Adipose tissue (tissue), 3 donors: ENCODE measurements around the gene ZFAND6. TPM values are rescaled to one million over a fixed set of nuclear protein-coding genes. Genes with fewer than 3 reads are reported as not detected.
"Not testable (repeated sequence)": the region's sequence is repeated elsewhere in the genome, so short reads cannot be mapped to it uniquely, and the experiment has no call there.

Experiments
- H3K27ac ChIP-seq: one replicate; pipeline ENCODE4 v1.5.1; 2013; ENCODE audit warnings: low read depth, low read length
- WGBS, 3 donors: extraction: QIAGEN DNeasy Blood & Tissue Kit; methylation state at CpG; one replicate each; pipeline ENCODE4 v1.1.7; 2013; 5-methylcytosine and 5-hydroxymethylcytosine counted together
- polyA plus RNA-seq, 3 donors: library from polyadenylated mRNA; stranded (reverse); fragments of 200-250 nt; gene quantifications; one replicate each; pipeline ENCODE4 v1.2.3, GENCODE V29; 2013
- donor health status: healthy with polysubstance abuse.
- donor health status: Bipolar disorder and iron deficiency.
- donor health status: healthy.

Gene ZFAND6
- polyA plus RNA-seq, 3 donors, result 31.0 to 97.4 (median 79.4) TPM

- WGBS, 3 donors, result 44 to 66% (median 55%) methylated on average over 5 of the region's 5 CpGs
- H3K27ac ChIP-seq, result no peak overlapping the region
These were observed 27.6 kb downstream of the ZFAND6 start for GRCh38 chr15:80087104-80087503.

DNA sequence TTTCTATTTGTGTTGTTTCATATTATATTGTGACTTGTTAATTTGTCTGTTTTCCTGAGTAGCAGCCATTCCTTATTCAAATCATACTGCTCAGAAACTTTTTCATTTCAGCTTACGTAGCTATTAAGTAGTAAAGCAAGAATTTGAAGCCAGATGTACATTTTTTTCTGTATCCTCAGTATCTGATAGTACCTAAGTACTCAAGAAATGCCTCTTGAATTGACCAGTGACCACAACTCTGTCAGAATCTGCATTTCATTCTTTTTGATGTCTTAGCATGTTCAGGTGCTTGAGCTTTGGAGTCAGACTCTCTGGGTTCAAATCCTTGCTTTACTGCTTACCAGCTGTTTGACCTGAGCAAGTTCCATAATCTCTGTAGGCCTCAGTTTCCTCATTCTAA lies 30.6 kb downstream of the ZFAND6 start:
- WGBS, 3 donors, result 96 to 100% (median 97%) methylated on average over 1 of the region's 1 CpG
- no peak overlapping the region for H3K27ac ChIP-seq

- H3K27ac ChIP-seq, result no peak overlapping the region
- 77 to 83% (median 80%) methylated on average over 7 of the region's 7 CpGs for WGBS, 3 donors
These were observed 31.5 kb downstream of the ZFAND6 start for GRCh38 chr15:80090879-80091503.

DNA sequence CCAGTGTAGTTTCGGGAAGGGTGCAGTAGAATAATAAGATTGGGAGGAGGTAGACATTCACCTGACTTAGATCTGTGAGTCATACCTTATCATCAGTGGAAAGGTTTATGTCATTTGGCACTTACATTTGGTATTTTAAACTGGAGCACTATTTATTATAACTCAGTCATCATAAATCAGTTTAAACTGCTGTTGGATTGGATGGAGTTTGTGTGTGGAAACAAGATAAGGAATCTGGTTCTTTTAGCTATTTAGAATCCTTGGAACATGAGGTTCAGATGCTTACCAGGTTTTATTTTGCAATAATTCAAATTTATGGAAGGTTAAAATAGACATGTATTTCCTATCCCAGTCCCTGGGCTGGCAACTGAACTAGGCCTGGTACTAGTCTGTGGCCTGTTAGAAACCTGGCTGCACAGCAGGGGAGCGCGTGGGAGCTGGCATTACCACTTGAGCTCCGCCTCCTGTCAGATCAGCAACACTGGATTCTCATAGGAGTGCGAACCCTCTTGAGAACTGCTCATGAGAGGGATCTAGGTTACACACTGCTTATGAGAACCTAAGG lies 34.5 kb downstream of the ZFAND6 start:
- H3K27ac ChIP-seq, result no peak overlapping the region
- WGBS, 3 donors, result 42 to 73% (median 71%) methylated on average over 5 of the region's 5 CpGs

DNA sequence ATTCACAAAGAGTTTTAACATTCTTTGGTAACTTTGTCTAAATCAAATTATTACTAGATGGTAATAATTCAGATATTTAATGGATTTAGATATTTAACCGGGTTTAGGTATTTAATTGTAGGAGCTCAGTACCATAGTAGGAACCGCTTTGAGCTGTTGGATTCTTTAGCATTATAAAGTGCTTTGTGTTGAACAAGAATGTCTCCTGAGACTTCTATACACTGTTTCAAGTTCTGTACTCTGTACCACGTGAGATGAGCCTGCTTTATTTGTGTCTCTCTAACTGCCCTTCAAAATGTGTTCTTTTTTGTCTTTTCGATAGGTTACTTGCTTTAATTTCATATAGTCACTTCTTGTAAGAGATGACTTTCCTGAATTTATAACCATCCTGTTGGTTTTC lies 36.0 kb downstream of the ZFAND6 start:
- H3K27ac ChIP-seq, result no peak overlapping the region
- 78 to 88% (median 88%) methylated on average over 4 of the region's 4 CpGs for WGBS, 3 donors

- no peak overlapping the region for H3K27ac ChIP-seq
- WGBS, 3 donors, result 73 to 90% (median 86%) methylated on average over 3 of the region's 3 CpGs
These were observed 36.5 kb downstream of the ZFAND6 start for GRCh38 chr15:80095969-80096368.

- 95 to 100% (median 98%) methylated on average over 1 of the region's 1 CpG for WGBS, 3 donors
- H3K27ac ChIP-seq, result no peak overlapping the region
These were observed 38.9 kb downstream of the ZFAND6 start for GRCh38 chr15:80098341-80098740.

GRCh38 chr15:80099241-80099640 lies 39.8 kb downstream of the ZFAND6 start:
- no peak overlapping the region for H3K27ac ChIP-seq
- 58 to 71% (median 71%) methylated on average over 3 of the region's 3 CpGs for WGBS, 3 donors

- WGBS, 3 donors, result 91 to 97% (median 96%) methylated on average over 6 of the region's 6 CpGs
These were observed 40.2 kb downstream of the ZFAND6 start for GRCh38 chr15:80099662-80100061.

GRCh38 chr15:80100247-80100646 lies 40.8 kb downstream of the ZFAND6 start:
- no peak overlapping the region for H3K27ac ChIP-seq

More at GRCh38 chr15:80099662-80100061, 40.2 kb downstream of the ZFAND6 start:
- not testable (repeated sequence) for H3K27ac ChIP-seq

- no peak overlapping the region for H3K27ac ChIP-seq
- WGBS, 3 donors, result 79 to 90% (median 85%) methylated on average over 3 of the region's 3 CpGs
These were observed 45.7 kb downstream of the ZFAND6 start for GRCh38 chr15:80105193-80105592.

DNA sequence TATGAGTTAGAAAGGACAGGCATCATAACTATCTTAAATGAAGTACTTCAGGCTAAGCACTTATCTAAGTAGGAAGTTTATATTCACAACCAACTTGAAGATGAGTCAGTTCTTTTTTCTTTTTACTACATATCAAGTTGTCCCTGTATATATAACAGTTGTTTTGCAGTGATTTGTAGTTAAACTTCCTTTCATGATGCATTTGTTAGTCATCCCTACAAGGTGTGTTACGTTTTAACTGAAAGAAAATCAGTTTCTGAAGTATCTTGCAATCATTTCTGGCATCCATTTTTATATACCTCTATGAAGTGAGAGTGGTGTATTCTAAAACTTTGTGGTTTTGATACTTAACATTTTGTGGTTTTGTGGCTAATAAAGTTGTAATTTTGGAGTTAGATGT lies 46.1 kb downstream of the ZFAND6 start:
- 57 to 74% (median 67%) methylated on average over 1 of the region's 1 CpG for WGBS, 3 donors

DNA sequence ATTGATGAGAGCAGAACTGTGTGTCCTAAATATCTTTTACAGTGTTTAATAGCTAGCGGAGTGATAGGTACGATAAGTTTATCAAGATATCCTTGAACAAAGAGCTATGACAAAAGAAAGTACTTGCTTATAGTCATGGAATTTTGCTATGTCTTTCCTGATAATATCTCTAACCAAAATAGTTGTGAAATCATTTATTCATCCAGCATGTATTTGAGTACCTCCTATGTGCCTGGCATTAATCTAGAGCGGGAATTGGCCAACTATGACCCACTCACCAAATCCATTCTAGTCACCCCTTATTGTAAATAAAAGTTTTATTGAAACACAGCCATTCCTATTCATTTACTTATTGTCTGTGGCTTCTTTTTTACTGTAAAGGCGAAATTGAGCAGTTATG lies 46.6 kb downstream of the ZFAND6 start:
- 84 to 98% (median 92%) methylated on average over 4 of the region's 4 CpGs for WGBS, 3 donors
- H3K27ac ChIP-seq, result no peak overlapping the region

More for the DNA sequence above, 46.1 kb downstream of the ZFAND6 start:
- H3K27ac ChIP-seq, result no peak overlapping the region

DNA sequence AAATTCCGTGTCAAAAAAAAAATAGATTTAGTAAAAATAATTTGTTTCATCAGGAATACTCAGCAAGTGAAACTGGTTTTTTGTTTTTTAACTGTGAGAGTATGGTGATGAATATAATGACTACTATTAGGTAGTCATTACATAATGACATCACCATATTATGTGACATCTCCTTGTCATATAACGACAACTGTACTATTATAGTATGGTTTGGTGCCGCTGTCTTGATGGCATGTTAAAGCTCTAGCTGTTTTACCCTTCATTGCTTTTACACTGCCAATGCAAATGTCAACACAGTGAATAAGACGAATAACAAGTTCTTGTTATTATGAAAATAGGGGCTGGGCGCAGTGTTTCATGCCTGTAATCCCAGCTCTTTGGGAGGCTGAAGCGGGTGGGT lies 47.7 kb downstream of the ZFAND6 start:
- no peak overlapping the region for H3K27ac ChIP-seq
- 89 to 92% (median 91%) methylated on average over 6 of the region's 6 CpGs for WGBS, 3 donors

GRCh38 chr15:80107774-80108173 lies 48.3 kb downstream of the ZFAND6 start:
- H3K27ac ChIP-seq, result no peak overlapping the region
- WGBS, 3 donors, result 42 to 52% (median 45%) methylated on average over 2 to 3 of the region's 3 CpGs

DNA sequence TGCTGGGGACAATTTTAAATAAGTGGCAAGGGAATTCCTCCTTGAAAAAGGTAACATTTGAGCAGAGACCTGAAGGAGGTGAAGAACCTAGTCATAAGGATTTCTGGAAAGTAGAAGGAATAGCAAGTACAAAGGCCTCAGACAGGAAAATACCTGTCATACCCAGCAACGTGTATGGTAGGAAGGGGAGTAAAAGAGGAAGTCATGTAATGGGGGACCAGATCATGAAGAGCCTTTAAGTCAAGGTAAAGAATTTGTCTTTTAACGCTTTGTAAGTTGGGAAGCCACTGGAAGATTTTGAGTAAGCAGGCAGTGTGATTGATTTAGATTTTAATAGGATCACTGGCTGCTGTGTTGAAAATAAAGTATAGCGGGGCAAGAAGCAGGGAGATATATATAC lies 49.9 kb downstream of the ZFAND6 start:
- H3K27ac ChIP-seq, result no peak overlapping the region
- WGBS, 3 donors, result 67 to 82% (median 78%) methylated on average over 3 of the region's 3 CpGs

- H3K27ac ChIP-seq, result no peak overlapping the region
These were observed 51.4 kb downstream of the ZFAND6 start for GRCh38 chr15:80110920-80111319.

GRCh38 chr15:80114114-80114513 lies 54.6 kb downstream of the ZFAND6 start:
- no peak overlapping the region for H3K27ac ChIP-seq
- WGBS, 3 donors, result 34 to 87% (median 82%) methylated on average over 4 of the region's 4 CpGs

- WGBS, 3 donors, result 86 to 93% (median 88%) methylated on average over 1 of the region's 1 CpG
- H3K27ac ChIP-seq, result no peak overlapping the region
These were observed 55.5 kb downstream of the ZFAND6 start for GRCh38 chr15:80115021-80115420.

GRCh38 chr15:80118956-80119355 lies 59.5 kb downstream of the ZFAND6 start:
- 83 to 94% (median 91%) methylated on average over 2 of the region's 2 CpGs for WGBS, 3 donors
- no peak overlapping the region for H3K27ac ChIP-seq
